NCI-H774 (cell line): ENCODE results near the gene PRR22.
A peak's percentile ranks its signal among the peaks of the same experiment; 100 is the strongest.
"Not testable (repeated sequence)": the region's sequence is repeated elsewhere in the genome, so short reads cannot be mapped to it uniquely, and the experiment has no call there.

Source experiments
- DNase-seq: peaks from one replicate; lab custom pipeline; 2025; lab: John Stamatoyannopoulos, UW

PRR22 gene

GRCh38 chr19:5790559-5791520 is 6.3 kb upstream of the PRR22 start, which contains the start of gene DUS3L:
Gene DUS3L (minus strand): TSS chr19:5791163. CDS start chr19:5791141, 22 bp downstream.
- DNase-seq, result peak; percentile 97

DNA sequence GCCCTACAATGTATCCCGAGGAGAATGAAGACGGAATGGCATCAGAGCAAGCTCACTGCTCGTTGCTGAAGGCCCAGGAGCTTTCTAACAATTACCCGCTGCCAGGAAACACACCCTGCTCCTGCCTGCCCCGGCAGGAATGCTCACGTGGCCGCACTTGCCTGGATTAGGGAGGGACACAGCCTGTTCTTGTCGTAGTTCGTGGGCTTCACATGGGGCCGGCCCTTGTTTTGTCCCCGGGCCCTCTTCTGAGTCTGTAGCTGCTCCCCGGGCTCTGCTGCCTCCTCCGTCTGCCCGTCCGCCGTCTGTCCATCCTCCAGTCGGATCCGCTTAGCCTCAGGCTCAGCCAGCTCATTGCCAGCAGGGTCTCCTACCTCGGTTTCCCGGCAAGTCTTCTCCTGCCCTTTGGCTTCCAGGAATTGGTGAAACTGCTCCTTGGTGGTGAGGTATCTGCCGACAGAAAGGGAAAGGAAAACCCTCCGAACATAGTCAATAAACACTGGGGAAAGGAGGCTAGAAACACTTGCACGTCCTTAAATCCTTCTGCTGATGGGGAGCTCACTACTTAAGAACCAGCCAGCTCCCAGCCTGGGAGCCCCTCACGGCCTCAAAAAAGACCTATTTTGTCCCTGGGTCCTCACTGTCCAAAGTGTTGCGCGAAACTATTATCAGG is 5.5 kb upstream of the PRR22 start:
- no peak for DNase-seq

DNA sequence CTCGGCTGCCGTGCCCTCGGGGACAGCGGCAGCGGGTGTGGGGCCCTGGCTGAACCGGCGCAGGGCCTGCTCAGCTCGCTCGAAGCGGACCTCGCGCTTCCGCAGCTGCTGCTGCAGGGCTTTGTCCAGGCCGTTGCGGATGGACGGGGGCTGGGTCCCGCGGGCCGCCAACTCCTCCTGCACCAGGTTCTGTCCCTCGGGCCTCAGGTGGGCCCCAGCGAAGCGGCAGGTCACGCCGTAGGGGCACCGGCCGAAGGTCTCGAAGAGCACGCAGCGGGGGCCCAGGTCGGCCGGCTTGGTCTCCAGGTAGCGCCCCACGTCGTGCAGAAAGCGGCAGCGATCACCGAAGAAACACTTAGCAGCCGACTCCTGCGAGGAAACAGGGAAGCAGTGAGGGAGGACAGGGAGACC is 4.8 kb upstream of the PRR22 start:
- no peak for DNase-seq

DNA sequence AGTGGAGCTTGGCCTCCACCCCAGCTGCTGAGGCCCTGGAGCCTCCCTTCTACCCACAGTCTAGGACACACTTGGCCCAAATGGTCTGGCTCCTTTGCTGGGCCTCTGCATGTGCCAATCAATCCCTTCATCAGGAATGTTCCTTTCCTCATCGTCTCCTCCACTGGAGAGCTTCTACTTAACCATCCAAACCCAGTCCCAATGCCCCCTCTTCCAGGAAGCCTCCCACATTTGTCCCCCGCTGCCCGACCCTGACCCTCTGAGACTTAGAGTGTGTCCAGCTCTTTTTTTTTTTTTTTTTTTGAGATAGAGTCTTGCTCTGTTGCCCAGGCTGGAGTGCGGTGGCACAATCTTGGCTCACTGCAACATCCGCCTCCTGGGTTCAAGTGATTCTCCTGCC is 3.9 kb upstream of the PRR22 start:
- no peak for DNase-seq

- DNase-seq, result no peak
Measured at GRCh38 chr19:5787409-5788182, 3.0 kb upstream of the PRR22 start.

DNA sequence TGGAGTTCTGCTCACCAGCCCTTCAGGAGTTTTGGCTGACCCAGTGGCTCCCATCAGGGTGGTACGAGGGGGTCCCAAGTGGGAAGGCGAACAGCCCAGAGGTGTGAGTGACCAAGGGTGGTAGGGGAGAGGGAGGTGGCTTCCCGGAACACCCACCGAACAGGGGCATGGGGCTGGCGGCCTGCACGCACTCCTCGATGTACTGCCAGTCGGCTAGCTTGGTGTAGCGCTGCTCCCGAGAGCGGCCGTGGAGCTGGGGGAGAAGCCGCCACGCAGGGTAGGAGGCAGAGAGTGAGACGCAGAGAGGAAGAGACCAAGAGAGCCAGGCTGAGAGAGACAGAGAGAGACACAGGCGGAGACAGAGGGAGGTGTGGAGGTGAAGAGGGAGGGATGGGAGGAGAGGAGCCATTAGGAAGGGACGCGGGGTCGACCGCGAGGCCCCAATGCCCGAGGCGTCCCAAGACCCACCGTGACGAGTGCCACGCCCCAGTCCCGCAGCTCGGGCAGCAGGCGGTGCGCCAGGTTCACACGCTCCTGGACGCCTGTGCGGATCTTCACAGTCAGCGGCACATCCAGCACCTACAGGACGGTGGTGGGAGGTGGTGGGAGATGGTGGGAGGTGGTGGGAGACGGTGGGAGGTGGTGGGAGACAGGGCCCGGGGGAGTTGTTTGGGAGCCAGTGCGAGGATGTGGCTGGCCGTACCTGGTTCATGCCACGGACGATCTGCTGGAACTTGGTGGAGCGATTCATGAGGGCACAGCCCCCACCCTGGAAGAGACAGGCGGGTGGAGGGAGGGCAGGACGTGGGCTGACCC is 2.3 kb upstream of the PRR22 start:
- no peak for DNase-seq

DNA sequence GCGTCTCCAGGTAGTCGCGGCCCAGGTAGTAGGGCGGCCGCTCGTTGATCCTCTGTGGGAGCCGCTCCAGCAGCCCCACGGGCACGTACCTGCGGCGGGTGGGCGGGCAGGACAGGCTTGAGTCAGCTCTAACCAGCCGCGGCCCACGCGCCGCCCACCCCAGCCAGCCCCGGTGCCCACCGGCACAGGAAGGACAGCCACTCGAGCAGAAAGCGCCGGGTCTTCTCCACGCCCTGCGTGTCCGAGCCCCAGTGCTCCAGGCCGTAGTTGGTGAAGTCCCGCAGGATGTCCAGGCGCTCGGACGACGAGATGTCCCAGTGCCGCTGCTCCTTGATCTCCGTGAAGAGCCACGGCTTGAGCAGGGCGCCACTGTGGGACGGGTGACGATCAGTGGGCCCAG is 877 bp upstream of the PRR22 start:
- no peak for DNase-seq

DNA sequence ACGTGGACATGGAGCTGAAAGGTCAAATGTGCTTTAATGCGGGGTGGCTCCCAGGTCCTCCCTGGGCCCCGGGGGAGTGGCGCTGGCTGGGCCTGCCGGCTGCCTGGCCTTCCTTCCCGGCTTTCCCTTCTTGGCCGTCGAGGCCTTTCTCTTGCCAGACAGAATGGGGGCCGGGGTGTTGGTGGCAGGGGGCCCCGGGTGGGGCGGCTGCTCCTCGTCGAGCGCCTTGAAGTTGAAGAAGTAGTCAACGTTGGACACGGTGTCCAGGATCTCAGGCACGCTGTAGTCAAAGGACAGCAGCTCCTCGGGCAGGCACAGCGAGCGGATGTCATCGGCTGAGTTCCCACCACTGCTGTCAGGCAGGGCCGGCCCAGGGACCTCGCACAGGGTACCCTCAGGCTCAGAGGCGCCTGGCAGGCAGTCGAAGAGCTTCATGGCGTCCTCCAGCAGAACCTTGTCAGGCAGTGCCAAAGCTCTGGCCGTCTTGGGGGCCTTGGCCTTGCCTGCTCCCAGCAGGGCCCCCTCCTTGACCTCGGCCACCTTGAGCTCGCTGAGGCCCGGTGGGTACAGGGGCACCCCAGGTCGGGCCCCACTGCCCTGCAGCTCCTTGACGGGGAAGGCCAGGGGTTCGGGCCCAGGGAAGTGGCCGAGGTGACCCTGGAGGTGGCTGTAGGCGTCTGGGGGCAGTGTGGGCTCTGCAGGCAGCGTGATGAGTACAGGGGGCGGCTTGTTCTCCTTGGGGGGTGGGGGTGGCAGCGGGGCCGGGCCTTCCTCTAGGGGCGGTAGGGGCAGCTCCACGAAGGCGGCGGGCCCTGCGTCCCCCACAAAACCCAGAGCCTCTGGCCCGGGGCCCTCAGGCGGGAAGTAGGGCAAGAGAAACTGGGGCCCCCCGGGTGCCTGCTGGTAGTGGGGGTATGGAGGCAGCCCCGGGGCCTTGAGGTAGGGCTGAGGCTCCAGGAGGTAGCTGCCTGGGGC is 1.3 kb downstream of the PRR22 start:
- DNase-seq, result no peak

DNA sequence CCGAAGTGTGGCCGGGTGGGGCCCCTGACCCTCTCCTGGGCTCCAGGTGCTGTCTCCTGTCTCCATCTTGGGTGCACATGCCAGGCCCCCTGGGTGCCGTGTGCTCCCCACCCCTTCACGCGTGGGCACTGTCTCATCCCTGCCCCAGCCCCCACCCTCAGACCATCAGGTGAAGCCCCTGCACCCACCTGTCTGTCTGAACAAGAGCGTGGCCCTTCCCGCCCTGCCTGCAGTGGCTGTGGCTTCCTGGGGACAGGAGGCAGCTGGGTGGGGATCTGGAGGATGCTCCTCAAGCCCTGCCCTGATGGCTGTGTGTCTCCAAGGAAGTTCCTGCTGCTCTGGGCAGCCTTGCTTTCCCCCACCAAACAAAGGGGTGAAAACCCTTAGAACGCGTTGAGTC is 2.2 kb downstream of the PRR22 start:
- DNase-seq, result no peak

DNA sequence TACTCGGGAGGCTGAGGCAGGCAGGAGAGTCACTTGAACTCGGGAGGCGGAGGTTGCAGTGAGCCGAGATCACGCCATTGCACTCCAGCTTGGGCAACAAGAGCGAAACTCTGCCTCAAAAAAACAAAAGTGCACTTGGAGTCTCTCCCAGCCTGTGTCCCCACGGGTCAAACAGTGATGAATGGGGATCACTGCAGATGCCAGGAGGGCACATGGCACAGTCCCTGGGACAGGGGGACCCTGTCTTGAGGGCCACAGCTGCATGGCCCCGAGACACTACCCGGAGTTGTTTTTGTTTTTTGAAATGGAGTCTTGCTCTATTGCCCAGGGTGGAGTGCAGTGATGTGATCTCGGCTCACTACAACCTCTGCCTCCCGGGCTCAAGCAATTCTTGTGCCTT is 3.6 kb downstream of the PRR22 start:
- DNase-seq, result not testable (repeated sequence)

- DNase-seq, result no peak
Measured at GRCh38 chr19:5778402-5778801, 6.1 kb downstream of the PRR22 start.

GRCh38 chr19:5775668-5776309 is 8.8 kb downstream of the PRR22 start:
- no peak for DNase-seq

DNA sequence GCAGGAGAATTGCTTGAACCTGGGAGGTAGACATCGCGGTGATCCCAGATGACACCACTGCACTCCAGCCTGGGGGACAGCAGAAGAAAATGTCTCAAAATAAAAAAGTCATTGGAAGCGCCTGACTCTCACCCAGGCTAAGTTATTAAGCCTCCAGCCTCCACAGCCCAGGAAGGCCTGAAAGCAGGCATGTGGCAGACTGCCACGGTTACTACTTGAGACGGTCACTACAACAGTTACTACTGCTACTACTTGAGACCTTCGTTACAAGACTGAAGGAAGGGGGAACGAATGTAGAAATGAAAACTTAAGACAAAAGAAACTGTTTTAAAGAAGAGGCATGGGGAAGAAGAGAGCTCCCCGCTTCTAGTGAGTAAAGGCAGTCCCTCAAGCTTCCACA is 9.6 kb downstream of the PRR22 start:
- no peak for DNase-seq

- DNase-seq, result no peak
Measured at GRCh38 chr19:5773276-5773675, 11.3 kb downstream of the PRR22 start.

DNA sequence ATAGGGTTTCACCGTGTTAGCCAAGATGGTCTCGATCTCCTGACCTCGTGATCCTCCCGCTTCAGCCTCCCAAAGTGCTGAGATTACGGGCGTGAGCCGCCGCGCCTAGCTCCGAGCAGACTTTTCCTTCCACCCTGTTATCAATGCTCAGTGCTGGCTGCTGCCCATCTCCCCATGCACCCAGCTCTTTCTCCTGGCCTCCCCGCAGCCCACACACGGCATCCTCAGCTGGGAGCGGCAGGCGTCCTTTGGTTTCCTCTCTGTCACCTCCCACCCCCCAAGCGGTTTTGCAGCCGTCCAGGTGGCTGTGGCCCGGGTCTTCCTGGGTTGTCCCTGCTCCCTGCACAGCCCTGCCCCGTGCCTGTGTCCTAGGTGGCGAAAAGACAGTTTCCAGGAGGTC is 12.1 kb downstream of the PRR22 start:
- no peak for DNase-seq

DNA sequence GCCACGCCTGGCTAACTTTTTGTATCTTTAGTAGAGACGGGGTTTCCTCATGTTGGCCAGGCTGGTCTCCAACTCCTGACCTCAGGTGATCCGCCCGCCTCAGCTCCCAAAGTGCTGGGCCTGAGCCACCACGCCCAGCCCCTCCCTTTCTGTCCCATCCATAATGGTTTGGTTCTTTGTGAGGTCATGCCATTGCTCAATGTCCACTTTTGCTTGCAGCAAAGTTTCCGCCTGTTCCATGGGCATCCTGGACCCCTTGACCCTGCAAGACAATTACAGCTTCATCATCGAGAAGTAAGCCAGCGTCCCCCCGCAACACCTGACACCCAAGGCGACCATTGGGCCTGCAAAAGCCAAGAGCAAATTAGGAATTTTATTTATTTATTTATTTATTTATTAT is 16.6 kb downstream of the PRR22 start:
- no peak for DNase-seq

DNA sequence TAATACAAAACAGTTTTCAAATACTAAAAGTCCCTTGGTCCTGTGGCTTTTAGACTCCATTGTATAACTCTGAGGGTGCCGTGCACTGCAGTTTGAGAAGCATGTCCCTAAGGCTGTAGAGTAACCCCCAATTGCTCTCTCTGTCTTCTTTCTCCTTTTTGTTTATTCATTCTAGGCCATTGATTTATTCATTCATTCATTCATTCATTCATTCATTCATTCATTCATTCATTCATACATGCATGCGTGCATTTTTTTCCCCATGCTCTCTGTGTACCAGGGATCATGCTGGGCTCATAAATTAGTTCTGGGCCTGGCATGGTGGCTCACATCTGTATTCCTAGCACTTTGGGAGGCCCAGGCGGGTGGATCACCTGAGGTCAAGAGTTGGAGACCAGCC is 19.3 kb downstream of the PRR22 start:
- no peak for DNase-seq

- DNase-seq, result no peak
Measured at GRCh38 chr19:5762608-5763217, 21.8 kb downstream of the PRR22 start.

DNA sequence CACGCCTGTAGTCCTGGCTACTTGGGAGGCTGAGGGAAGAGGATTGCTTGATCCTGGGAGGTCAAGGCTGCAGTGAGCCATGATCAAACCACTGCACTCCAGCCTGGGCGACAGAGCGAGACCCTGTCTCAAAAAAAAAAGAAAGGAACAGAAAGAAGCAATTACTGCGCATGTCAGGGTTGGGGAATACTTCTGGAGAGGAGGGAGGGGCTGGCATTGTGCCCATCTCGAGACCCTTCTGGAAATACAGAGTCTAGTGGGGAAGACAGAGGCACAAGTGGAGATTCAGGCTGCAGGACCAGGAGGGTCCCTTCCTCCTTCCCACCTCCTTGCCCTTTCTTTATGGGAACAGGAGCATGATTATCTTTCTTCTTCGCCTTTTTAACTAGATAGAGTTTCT is 30.8 kb downstream of the PRR22 start:
- DNase-seq, result no peak
